Measurements from ENCODE around the gene SPART.
A peak's percentile ranks its signal among the peaks of the same experiment; 100 is the strongest.

SPART gene

GRCh38 chr13:36346222-36347083 is at the start of gene SPART:
Gene SPART, minus strand, starts transcription at chr13:36346394. Its CDS starts 10,564 bp downstream, at chr13:36335830.
- peak; percentile 93 for DNase-seq

GRCh38 chr13:36395280-36395679 is 49.1 kb upstream of the SPART start:
- peak; percentile 28 for DNase-seq

GRCh38 chr13:36385489-36385888 is 39.3 kb upstream of the SPART start:
- no peak for DNase-seq

- DNase-seq: no peak
Measured at GRCh38 chr13:36382030-36382429, 35.8 kb upstream of the SPART start.

GRCh38 chr13:36377826-36378468 is 31.8 kb upstream of the SPART start:
- peak; percentile 25 for DNase-seq

GRCh38 chr13:36374063-36374462 is 27.9 kb upstream of the SPART start:
- DNase-seq: no peak

GRCh38 chr13:36371185-36371584 is 25.0 kb upstream of the SPART start:
- DNase-seq: no peak

- DNase-seq: no peak
Measured at GRCh38 chr13:36370108-36370429, 23.9 kb upstream of the SPART start.

GRCh38 chr13:36369268-36370107 is 23.3 kb upstream of the SPART start:
- peak; percentile 8 for DNase-seq

- no peak for DNase-seq
Measured at GRCh38 chr13:36366031-36366430, 19.8 kb upstream of the SPART start.

- no peak for DNase-seq
Measured at GRCh38 chr13:36363366-36363863, 17.2 kb upstream of the SPART start.

GRCh38 chr13:36362914-36363313 is 16.7 kb upstream of the SPART start:
- DNase-seq: no peak

- DNase-seq: peak; percentile 53
Measured at GRCh38 chr13:36362251-36362650, 16.1 kb upstream of the SPART start.

- DNase-seq: no peak
Measured at GRCh38 chr13:36360903-36361302, 14.7 kb upstream of the SPART start.

- DNase-seq: no peak
Measured at GRCh38 chr13:36359301-36359950, 13.2 kb upstream of the SPART start.

GRCh38 chr13:36358175-36358718 is 12.1 kb upstream of the SPART start:
- DNase-seq: no peak

- no peak for DNase-seq
Measured at GRCh38 chr13:36357692-36358091, 11.5 kb upstream of the SPART start.

GRCh38 chr13:36357231-36357630 is 11.0 kb upstream of the SPART start:
- DNase-seq: no peak

GRCh38 chr13:36356058-36356457 is 9.9 kb upstream of the SPART start:
- DNase-seq: no peak

GRCh38 chr13:36355632-36356031 is 9.4 kb upstream of the SPART start:
- no peak for DNase-seq

GRCh38 chr13:36354842-36355623 is 8.8 kb upstream of the SPART start:
- DNase-seq: no peak

GRCh38 chr13:36353001-36353400 is 6.8 kb upstream of the SPART start:
- DNase-seq: no peak
